GM21576 (cell line): ENCODE results near the gene KCNK3.

Experiments
- ATAC-seq: cut with Tn5 transposase; IDR thresholded peaks from one replicate; pipeline ENCODE4 v1.9.1; 2021; ENCODE audit warnings: mild to moderate bottlenecking, moderate library complexity; ENCODE audit not compliant: unreplicated experiment

KCNK3 gene

DNA sequence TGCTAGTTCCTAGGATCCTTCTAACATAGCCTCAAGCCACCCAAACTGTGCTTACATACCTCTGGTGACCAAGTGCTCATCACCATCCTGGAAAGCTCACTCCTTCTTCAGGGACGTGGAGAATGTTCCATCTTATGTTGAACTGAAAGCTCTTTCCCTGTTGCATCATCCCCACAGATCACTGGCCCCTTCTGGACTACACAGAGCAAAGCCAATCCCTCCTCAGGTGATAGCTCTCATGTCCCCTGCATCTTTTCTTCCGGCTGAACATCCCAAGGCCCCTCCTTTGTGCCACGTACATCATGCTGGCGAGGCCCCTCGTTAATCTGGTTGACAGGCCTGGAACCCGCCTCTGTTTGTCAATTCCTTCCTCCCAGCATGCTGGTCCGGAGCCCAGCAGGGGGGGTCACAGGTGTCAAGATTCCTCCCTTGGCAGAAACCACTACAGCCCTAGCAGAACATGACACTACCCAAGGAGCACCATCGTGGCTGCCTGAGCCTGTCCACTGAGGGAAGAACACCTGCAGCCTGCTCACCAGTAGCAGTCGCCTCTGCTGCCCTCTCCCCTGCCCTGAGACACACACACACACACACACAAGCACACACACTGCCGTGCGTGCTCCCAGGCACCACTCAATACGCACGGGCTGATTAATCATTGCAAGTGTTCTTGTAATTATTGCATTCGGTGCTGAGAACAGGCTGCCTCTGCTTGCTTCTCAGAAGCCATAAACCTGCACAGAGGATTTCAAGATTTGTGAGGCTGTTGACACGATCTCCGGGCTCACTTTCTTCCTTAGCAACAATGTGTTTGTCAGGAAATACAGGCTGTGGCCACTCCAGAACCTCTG, 6.3 kb upstream of the KCNK3 start:
- no peak for ATAC-seq

DNA sequence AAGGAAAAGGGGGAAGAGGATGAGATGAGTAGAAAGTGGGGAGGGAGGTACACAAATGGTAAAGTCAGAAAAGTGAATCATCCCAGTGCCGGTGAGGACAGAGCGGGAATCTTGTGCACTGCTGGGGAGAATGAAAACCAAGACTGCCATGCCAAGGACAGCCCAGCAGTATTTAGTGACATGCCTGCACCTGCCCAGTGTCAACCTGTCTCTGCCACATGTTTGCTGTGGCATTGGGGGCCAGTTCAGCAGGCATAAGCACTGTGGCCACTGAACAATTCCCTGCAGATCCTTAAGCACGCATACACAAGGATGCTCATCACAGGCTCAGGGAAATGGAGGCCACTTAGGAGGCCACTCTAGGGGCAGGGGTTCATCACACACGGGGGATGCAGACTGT, 5.2 kb upstream of the KCNK3 start:
- no peak for ATAC-seq

DNA sequence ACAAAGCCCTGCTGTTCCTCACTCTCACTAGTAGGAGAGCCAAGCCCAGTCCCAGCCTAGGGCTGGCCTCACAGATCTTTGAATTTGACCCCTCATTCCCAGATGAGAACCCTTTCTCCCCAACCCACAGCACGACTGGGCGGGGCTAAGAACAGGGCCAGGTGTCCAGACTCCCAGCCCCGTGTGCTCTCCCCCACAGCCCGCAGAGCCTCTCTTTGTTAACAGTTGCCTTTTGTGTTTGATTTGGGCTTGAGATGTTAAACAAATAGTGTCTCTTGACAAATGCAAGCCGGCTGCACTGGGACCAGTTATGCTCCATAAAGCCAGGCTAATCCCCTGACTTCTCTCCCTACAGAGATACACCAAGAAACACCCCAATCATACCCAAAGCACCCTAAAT, 4.7 kb upstream of the KCNK3 start:
- ATAC-seq: no peak

DNA sequence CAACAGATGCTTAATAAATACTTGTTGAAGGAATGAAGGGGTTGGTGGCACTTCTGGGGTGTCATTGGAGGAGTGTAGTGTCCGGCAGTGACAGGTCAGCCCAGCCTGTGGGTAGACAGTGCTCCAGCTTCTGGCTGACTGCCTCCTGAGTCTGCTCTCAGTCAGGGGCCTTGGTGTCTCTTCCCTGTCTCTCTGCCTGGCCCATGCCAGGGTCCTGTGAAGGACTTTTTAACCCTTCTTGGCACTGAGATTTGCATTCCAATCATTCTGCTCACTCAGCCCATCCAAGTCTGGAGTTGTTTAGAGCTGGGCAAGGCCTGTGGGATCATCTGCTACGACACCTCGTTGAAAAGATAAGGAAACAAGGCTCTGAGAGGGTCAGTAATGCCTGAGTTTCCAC, 1.4 kb upstream of the KCNK3 start:
- ATAC-seq: no peak

DNA sequence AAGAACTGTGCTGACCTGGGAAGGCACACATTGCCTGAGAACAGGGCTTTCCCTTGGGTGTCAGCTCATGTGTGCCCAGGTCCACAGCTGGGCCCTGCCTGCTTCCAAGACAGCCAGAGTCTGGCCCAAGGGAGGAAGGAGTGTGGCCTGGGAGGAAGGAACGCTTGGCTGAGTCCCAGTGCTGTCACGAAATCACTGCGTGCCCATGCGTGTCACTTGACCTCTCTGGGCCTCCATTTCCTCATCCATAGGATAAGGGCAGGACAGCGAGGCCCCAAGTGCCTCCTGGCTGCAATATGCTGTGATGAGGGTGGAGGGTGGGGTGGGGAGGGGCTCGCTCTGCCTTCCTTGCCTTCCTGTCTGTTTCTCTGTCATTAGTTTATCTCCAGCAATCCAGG, 642 bp upstream of the KCNK3 start:
- no peak for ATAC-seq

DNA sequence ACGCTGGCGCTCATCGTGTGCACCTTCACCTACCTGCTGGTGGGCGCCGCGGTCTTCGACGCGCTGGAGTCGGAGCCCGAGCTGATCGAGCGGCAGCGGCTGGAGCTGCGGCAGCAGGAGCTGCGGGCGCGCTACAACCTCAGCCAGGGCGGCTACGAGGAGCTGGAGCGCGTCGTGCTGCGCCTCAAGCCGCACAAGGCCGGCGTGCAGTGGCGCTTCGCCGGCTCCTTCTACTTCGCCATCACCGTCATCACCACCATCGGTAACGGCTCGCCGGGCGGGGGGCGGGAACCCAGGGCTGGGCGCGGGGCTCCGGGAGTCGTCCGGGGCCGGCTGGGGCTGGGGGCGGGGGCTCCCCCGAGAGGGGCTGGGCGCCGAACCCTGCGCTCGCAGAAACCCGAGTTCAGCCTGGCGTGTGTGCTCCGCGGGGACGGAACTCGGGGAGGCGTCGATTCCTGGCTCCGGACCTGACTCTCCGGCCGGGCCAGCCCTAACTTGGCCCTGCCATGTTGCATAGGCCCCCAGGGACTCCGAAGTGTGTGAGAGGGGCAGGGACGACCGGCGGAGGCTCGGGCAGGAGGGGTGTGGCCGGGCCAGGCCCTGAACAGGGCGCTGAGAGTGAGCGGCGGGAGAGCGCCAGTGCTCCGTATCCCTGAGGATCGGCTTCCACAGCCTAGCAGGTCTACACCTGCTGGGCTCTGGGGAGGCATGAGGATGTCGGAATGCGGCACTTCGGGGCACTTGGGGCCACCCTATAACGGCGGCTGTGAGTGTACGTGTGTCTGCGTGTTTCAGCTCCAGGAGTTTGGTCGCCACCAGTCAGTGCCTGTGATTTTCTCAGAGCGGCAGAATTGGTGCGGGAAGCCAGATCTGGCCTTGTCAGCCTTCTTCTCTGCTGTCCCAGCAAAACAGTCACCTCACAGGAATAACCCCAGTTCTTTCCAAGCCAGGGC, 651 bp downstream of the KCNK3 start:
- ATAC-seq: no peak

DNA sequence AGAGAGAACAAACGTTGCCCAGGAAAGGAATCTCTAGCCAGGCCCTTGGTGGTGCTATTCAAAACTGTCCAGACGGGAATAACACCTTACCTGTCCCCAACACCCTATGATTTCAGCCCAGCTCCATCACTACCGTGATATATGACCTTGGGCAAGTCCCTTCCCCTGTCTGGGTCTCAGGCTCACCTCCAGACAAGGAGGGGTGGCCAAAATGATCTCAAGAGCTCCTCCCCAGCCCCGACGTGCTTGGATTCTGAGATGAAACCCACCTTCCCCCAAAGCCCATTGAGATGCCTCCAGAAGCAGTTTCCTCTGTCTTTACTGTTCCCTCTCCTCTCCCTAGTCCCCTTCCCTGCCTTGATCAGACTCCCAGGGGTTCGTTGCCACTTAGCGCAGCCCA, 1.5 kb downstream of the KCNK3 start:
- ATAC-seq: no peak

DNA sequence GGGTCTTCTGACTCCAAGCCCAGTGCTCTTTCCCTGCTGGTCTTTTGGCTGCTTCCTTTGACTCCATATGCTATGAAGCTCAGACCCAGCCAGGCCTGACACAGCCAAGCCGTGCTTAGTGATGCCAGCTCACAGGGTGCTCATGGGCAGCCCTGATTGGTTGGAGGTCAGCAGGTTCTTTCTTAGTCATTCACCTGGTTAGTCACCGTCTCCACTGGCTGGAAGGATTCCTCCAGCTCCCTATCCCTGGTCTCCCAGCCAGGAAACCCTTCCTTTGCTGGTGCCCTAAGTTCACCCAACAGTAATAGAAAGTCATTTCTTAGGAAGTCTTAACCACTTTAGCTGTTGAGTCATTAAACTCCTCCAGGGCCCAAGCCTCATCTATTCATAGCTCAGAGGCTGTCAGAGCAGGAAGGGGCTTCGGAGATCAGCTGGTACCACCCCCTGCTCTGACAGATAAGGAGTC, 3.9 kb downstream of the KCNK3 start:
- ATAC-seq: no peak

DNA sequence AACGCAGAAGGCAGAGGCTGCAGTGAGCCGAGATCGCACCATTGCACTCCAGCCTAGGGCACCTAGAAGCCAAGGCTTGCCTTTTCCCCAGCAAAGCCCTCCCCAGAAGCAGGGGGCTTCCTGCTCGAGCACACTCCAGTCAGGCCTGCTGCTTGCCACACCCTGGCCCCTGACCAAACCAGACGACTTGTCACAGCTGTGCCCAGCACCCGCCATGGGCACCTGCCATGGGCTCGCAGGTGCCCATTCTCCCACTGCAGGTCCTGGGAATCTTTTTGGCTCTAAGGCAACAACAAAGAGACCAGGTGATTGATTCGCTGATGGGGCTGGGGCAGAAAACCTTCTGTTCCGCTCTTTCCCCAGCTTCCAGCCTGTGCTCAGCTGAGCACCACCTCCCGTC, 4.9 kb downstream of the KCNK3 start:
- no peak for ATAC-seq

DNA sequence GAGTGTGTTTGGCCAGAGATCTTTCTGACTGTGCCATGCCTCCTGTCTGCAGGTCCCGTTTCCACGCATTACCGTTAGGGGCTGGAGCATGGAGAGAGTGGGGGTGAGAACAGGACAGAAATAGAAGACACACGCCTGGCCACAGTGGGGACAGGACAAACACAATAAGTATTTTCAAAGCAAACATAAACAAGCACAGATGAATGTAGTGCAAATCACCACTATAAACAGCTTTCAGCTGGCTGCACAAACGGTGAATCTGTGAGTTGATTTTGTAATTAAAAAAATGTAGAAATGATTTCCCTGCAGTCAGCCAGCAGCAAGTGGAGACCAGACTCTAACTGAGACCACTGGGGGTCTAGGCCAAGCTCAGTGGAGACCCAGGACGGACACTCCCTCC, 6.8 kb downstream of the KCNK3 start:
- no peak for ATAC-seq

DNA sequence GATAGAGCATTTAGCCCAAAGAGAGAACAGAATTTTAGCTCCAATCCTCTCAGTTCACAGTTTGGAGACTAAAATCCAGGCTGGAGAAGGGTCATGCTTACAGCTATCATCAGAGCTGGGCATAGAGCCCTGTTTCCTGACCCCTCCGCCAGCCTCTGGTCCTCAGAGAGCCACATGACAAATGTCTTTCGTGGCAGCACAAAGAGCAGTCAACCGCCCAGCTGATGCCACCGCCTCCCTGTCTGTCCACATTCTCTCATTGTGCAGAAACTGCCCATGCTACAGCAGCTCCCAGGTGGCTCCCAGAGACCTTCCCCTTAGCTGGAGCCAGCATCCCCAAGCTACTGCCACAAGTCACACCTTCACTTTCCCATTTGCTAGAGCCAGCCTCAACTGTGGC, 7.6 kb downstream of the KCNK3 start:
- no peak for ATAC-seq

DNA sequence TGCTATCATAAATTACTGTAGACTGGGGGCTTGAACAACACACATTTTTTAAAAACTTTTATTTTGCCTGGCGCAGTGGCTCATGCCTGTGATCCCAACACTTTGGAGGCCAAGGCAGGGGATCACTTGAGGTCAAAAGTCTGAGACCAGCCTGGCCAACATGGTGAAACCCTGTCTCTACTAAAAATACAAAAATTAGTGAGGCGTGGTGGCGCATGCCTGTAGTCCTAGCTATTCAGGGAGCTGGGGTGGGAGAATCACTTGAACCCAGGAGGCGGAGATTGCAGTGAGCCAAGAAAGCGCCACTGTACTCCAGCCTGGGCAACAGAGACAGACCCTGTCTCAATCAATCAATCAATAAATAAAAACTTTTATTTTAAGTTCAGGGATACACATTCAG, 9.1 kb downstream of the KCNK3 start:
- no peak for ATAC-seq

DNA sequence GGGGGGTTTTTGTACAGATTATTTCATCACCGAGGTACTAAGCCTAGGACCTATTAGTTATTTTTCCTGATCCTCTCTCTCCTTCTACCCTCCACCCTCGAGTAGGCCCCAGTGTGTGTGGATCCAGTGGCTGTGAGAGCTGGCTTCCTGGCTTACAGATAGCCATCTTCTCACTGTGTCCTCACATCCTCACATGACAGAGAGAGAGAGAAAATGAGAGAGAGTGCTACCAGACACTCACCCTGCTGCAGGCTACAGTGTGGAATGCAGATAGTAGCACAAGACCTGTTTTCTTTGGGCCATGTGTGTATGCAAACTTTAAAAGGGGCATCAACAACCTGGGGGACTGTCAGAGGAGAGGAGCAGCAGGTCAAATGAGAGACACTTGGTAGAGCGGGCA, 9.5 kb downstream of the KCNK3 start:
- no peak for ATAC-seq

DNA sequence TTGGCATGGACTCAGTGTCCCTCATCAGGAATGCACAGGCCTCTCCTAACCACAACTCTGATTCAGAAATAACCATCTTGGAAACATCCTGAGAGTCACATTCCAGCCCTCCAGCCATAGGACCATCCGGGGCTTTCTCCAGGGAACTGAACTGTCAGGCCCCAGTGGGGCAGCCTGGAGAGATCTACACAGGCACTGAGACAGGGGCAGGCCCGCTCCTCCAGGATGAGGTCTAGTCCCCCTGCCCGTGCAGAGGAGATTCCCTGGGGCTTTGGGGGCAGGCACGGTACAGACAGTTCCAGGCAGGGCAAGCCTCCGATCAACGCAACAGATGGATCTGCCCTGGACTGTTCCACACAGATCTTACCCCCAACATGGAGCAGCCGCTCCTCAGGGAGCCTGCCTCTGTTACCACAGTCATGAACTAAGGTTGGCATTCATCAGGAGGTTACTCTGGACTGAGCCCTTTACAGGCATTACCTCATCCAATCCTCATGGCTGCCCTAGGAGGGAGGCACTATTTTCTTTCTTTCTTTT, 12.0 kb downstream of the KCNK3 start:
- ATAC-seq: no peak

DNA sequence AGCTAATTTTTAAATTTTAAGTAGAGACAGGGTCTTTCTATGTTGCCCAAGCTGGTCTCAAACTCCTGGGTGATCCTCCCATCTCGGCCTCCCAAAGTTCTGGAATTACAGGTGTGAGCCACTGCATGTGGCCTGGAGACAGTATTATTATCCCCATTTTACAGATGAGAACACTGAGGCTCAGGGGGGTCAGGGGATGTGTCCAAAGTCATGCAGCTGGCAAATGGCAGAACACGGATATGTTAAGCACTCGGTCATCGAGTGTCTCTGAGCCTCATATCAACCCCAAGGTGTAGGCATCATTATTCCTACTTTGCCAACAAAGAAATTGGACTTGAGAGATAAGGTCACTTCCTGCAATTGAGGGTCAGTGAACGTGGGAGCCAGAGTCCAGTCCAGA, 12.6 kb downstream of the KCNK3 start:
- no peak for ATAC-seq

DNA sequence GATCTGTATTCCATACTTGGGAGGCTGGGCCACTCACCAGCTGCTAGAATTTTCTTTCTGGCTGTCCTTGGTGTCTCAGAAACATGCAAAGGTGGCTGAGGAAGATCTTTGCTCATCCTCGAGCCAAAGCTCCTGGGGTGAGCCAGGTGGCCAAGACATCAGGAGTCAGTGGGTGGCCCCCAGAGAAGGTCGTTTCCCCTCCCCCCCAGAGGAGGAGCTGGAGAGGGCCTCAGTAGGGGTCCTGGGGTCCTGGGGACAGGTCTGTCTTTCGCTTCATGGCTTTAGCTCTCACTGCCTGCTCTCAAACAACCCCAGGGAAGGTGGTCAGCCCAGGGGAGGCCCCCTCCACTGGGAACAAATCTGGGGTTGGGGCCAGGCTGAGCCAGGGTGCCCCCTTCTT, 13.6 kb downstream of the KCNK3 start:
- ATAC-seq: no peak

DNA sequence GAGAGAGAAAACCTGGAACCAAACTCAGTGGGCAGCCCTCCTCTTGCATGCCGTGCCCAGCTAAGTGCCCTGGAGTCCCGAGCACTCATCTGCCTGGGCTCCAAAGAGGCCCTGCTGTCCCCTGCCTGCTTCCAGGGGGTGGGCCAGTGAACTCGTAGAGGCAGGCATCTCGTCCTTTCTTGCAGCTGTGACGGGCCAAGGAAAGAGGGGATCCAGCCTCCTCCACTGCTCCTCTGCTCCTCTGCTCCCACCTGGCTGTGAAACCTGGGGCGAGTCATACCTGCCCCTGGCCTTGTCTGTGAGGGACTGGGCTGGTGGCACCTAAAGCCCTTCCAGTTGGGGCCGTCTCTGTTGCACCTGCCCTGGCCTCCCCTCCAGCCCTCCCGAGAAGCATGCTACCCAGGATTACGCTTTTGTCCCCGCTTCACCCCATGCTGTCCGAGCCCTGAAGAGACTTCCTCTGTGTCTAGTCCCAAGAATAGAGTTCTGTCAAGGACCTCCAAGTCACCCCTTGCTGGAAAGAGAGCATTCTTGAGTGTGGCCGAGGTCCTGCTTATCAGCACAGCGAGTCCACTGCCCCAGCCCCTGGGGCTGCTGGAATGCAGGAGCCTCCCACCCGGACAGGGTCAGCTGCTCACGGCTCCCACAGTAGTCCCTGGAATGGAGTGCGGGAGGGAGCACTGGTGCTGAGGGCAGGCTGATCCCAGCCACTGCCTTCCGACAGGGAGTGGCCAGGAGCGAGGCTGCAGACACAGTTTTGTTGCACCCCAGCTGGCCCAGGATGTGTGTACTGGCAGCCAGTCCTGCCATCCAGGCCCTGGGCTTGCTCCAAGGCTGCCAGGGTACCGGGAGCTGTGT, 14.3 kb downstream of the KCNK3 start:
- no peak for ATAC-seq

DNA sequence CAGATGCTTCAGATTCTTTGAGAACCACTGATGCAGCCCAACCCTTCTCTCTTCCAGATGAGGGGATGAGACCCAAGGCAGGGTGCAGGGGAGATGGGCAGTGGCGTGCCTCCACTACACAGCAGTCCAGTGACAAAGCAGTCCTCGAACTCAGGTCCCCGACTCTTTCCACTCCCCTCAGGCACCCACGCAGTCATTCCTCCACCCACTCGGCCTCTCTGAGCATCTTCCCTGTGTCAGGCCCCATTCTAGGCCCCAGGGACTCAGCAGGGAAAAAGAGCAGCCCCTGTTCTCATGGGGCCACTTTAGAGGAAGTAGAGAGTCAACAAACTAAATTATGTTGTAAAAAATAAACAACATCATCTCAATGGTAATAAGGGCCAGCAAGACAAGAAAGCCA, 15.2 kb downstream of the KCNK3 start:
- ATAC-seq: no peak

DNA sequence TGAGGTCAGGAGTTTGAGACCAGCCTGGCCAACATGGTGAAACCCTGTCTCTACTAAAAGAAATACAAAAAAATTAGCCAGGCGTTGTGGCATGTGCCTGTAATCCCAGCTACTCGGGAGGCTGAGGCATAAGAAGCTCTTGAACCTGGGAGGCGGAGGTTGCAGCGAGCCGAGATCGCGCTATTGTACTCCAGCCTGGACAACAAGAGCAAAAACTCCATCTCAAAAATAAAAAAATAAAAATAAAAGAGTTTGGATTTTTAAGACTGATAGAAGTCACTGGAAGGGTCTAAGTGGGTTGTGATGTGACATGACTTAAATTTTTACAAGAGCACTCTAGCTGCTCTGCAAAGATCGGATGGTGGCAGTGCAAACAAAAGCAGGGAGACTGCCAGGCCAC, 15.9 kb downstream of the KCNK3 start:
- no peak for ATAC-seq

DNA sequence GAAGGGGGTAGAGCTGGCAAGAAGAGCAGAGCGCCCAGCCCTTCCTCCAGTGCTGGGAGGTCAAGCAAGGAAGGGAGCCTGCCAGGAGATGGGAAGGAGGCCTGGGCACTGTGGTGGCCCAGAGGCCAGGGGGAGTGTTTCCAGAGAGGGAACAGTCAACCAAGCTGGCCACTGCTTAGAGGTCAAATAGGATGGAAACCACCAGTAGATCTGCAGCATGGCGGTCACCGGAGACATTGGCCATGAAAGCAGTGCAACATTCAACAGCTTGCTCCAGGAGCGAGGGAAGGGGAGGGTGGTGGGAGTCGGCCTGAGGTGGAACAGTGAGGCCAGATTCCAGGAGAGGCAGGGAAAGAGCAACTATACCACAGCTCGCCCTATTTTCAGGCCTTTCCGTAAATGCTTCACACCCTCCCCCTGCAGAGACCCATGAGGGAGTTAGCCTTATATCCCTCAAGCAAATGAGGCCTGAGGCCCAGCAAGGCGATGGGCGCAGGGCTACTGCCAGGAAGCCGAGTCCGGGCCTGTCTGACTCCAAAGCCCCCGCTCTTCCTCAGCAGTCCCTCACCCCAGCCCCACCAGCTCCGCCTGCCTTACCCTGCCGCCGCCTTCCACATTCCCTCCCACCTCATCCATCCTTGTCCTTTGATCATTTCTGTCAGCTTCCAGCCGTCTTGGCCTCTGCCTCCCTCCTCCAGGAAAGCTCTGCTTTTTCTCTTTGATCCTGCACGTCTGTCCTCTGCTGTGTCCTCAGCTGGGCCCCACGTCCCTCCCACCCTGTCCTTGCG, 17.0 kb downstream of the KCNK3 start:
- ATAC-seq: no peak
